NT2/D1 (cell line): ENCODE measurements around the gene WDR1.

ENCODE experiments used
- SUZ12 ChIP-seq: IDR thresholded peaks from 2 replicates; pipeline ENCODE4 v1.6.1; 2011; ENCODE audit not compliant: insufficient read length, insufficient read depth; ENCODE audit errors: extremely low read depth
- YY1 ChIP-seq: IDR thresholded peaks from 2 replicates; pipeline ENCODE4 v1.6.1; 2011; ENCODE audit not compliant: insufficient read length, insufficient read depth
- ZNF274 ChIP-seq: IDR thresholded peaks from 2 replicates; pipeline ENCODE4 v1.6.1; 2011; ENCODE audit warnings: mild to moderate bottlenecking, low read depth, low read length

DNA sequence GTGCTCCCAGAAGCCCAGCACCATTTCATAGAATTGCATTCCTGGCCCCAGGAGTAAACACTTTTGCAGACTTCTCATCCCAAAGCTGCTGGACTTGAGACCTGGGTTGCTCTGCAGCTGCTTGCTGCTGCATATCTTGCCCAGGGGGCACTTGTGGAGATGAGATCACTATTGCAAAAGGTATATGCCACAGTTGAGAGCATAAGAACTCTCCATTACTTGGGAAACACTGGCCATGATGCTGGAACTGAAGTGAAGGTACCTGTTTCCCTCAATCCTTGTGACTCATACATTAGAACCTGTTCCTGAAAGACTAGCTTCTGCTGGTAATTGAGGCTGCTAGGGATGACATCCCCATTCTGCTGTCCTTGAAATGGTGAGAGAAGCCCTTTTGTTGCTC lies 43.1 kb upstream of the WDR1 start:
- TF ChIP-seq SUZ12: no peak
- no peak for TF ChIP-seq YY1
- no peak for TF ChIP-seq ZNF274
